SK-N-SH (cell line): ENCODE data around the gene ITIH5. TPM values are rescaled to one million over a fixed set of nuclear protein-coding genes. Genes with fewer than 3 reads are reported as not detected.

Experiments
- CTCF ChIA-PET: fragments of 300-600, 350-600 bp; formaldehyde crosslinking; extraction: SDS; loops from one replicate; lab custom pipeline; 2021; lab: Yijun Ruan, JAX
- POLR2A ChIA-PET: fragments of 350-600 bp; sonication (Branson Sonifier 250); formaldehyde crosslinking; extraction: SDS; loops from one replicate; lab custom pipeline; 2020; ENCODE audit warnings: antibody characterized with exemption, inconsistent platforms; lab: Yijun Ruan, JAX
- DNase-seq: peaks from one replicate; pipeline ENCODE4 v3.0.0; 2012
- H2AFZ ChIP-seq: fragments of 200-600 bp; sonication (generic); 2 replicates; pipeline ENCODE4 v1.8.1; 2016; ENCODE audit warnings: antibody characterized with exemption, mild to moderate bottlenecking, low read depth
- H3F3A ChIP-seq: fragments of 200-600 bp; sonication (generic); replicated peaks from 2 replicates; pipeline ENCODE3; 2016; ENCODE audit warnings: antibody characterized with exemption, mild to moderate bottlenecking; ENCODE audit not compliant: insufficient read depth
- H3K27ac ChIP-seq, 2 experiments: fragments of 200-500 bp in 1 of 2; fragments of 200-600 bp in 1 of 2; sonication (Bioruptor generic) in 1 of 2; sonication (generic), shearing (Covaris generic) in 1 of 2; 2 replicates each; pipeline versions ENCODE4 v1.5.1 to v1.6.1; 2014 to 2016; ENCODE audit warnings: low read depth in 2 of 2, inconsistent platforms in 1 of 2, low read length in 1 of 2, mild to moderate bottlenecking in 1 of 2, mixed read lengths in 1 of 2
- H3K27me3 ChIP-seq: fragments of 200-600 bp; sonication (generic), shearing (Covaris generic); 2 replicates; pipeline ENCODE4 v1.6.1; 2016; ENCODE audit warnings: mixed run types; ENCODE audit not compliant: insufficient read depth
- H3K36me3 ChIP-seq, 2 experiments: fragments of 200-500 bp in 1 of 2; fragments of 200-600 bp in 1 of 2; sonication (Bioruptor generic) in 1 of 2; sonication (generic) in 1 of 2; replicated peaks in 1 of 2; 2 replicates each; pipeline versions ENCODE3 to v1.5.1; 2014 to 2016; ENCODE audit warnings: low read length in 1 of 2, mild to moderate bottlenecking in 1 of 2; ENCODE audit not compliant: insufficient read depth in 2 of 2, control insufficient read depth in 1 of 2
- H3K4me1 ChIP-seq, 2 experiments: fragments of 200-500 bp in 1 of 2; fragments of 200-600 bp in 1 of 2; sonication (Bioruptor generic) in 1 of 2; sonication (generic), shearing (Covaris generic) in 1 of 2; 2 replicates each; pipeline versions ENCODE4 v1.5.1 to v1.6.1; 2014 to 2016; ENCODE audit warnings: low read depth in 1 of 2, low read length in 1 of 2, mixed run types in 1 of 2; ENCODE audit not compliant: insufficient read depth in 2 of 2, control insufficient read depth in 1 of 2
- H3K4me2 ChIP-seq: fragments of 200-600 bp; sonication (generic), shearing (Covaris generic); 2 replicates; pipeline ENCODE4 v1.6.1; 2017; ENCODE audit warnings: mixed run types
- H3K4me3 ChIP-seq, 2 experiments: fragments of 200-500 bp in 1 of 2; fragments of 200-600 bp in 1 of 2; sonication (Bioruptor generic) in 1 of 2; sonication (generic), shearing (Covaris generic) in 1 of 2; 2 replicates each; pipeline versions ENCODE4 v1.5.1 to v1.8.1; 2014 to 2016; ENCODE audit warnings: low read depth in 2 of 2, inconsistent platforms in 1 of 2, low read length in 1 of 2, mild to moderate bottlenecking in 1 of 2, mixed read lengths in 1 of 2, moderate library complexity in 1 of 2
- H3K79me2 ChIP-seq: fragments of 200-600 bp; sonication (generic); 2 replicates; pipeline ENCODE4 v1.8.1; 2017; ENCODE audit warnings: mild to moderate bottlenecking; ENCODE audit not compliant: insufficient read depth
- H3K9ac ChIP-seq: fragments of 200-600 bp; sonication (generic); 2 replicates; pipeline ENCODE4 v1.6.1; 2017; ENCODE audit warnings: mixed run types
- H3K9me2 ChIP-seq: fragments of 200-600 bp; sonication (generic); 2 replicates; pipeline ENCODE4 v1.6.1; 2017; ENCODE audit warnings: mixed run types
- H3K9me3 ChIP-seq: fragments of 200-600 bp; sonication (generic); 2 replicates; pipeline ENCODE4 v1.6.1; 2017; ENCODE audit warnings: mixed run types, mild to moderate bottlenecking, moderate library complexity
- H4K20me1 ChIP-seq: fragments of 200-600 bp; sonication (generic); 2 replicates; pipeline ENCODE4 v1.6.1; 2017; ENCODE audit warnings: mild to moderate bottlenecking, mixed run types; ENCODE audit not compliant: insufficient read depth
- CHD2 ChIP-seq: fragments of 150-350 bp; IDR thresholded peaks from 2 replicates; pipeline ENCODE4 v1.6.1; 2018; ENCODE audit warnings: low read length; ENCODE audit not compliant: partially characterized antibody
- EZH2phosphoT487 ChIP-seq: fragments of 200-600 bp; sonication (generic); IDR thresholded peaks from 2 replicates; pipeline ENCODE4 v1.6.1; 2017; ENCODE audit warnings: low read depth, mixed run types, mild to moderate bottlenecking, antibody characterized with exemption, moderate library complexity, borderline replicate concordance
- FOSL2 ChIP-seq: IDR thresholded peaks from 2 replicates; pipeline ENCODE4 v1.4.0; 2012; ENCODE audit warnings: low read depth, mild to moderate bottlenecking, moderate library complexity, borderline replicate concordance
- GABPA ChIP-seq: IDR thresholded peaks from 2 replicates; pipeline ENCODE4 v1.4.0; 2012; ENCODE audit warnings: low read depth, mild to moderate bottlenecking
- IRF3 ChIP-seq: fragments of 150-350 bp; IDR thresholded peaks from 2 replicates; pipeline ENCODE4 v1.6.1; 2016; ENCODE audit warnings: mild to moderate bottlenecking, low read depth, low read length
- JUND ChIP-seq: IDR thresholded peaks from 2 replicates; pipeline ENCODE4 v1.4.0; 2012
- MXI1 ChIP-seq: IDR thresholded peaks from 2 replicates; pipeline ENCODE4 v1.6.1; 2012; ENCODE audit warnings: mild to moderate bottlenecking, low read depth, low read length, improper control_type of control experiment
- RAD21 ChIP-seq: IDR thresholded peaks from 2 replicates; pipeline ENCODE4 v1.6.1; 2012; ENCODE audit warnings: mild to moderate bottlenecking, low read length
- REST ChIP-seq: IDR thresholded peaks from 2 replicates; pipeline ENCODE4 v1.6.1; 2012; ENCODE audit warnings: mild to moderate bottlenecking, low read depth, low read length, moderate library complexity
- RFX5 ChIP-seq: IDR thresholded peaks from 2 replicates; pipeline ENCODE4 v1.6.1; 2012; ENCODE audit warnings: mild to moderate bottlenecking, improper control_type of control experiment, low read length
- RXRA ChIP-seq: IDR thresholded peaks from 2 replicates; pipeline ENCODE4 v1.4.0; 2012; ENCODE audit warnings: low read depth, mild to moderate bottlenecking, borderline replicate concordance
- SIN3A ChIP-seq: IDR thresholded peaks from 2 replicates; pipeline ENCODE4 v1.6.1; 2012; ENCODE audit warnings: low read depth, mild to moderate bottlenecking, low read length, moderate library complexity, borderline replicate concordance
- TCF12 ChIP-seq: IDR thresholded peaks from 2 replicates; pipeline ENCODE4 v1.4.0; 2012
- YY1 ChIP-seq: IDR thresholded peaks from 2 replicates; pipeline ENCODE4 v1.4.0; 2012; ENCODE audit warnings: low read depth, mild to moderate bottlenecking
- ZBTB33 ChIP-seq: IDR thresholded peaks from 2 replicates; pipeline ENCODE4 v1.4.0; 2012; ENCODE audit warnings: low read depth, borderline replicate concordance
- WGBS: methylation state at CpG from one replicate; pipeline ENCODE4 v1.1.6; 2017; ENCODE audit warnings: low lambda C conversion rate; 5-methylcytosine and 5-hydroxymethylcytosine counted together
- polyA plus RNA-seq, 3 experiments: library from polyadenylated mRNA; depleted of rRNA; stranded (reverse); fragments of >200 nt; gene quantifications; 2 replicates each; pipeline ENCODE4 v1.2.3, GENCODE V29; 2012

ITIH5 gene
- polyA plus RNA-seq, 1 of the 3 experiments (the other 2 are of a cell fraction), result 0.07 TPM

GRCh38 chr10:7580520-7580919 is 86.2 kb downstream of the ITIH5 start:
- CTCF ChIA-PET, result interaction anchor here (0.9 kb wide), 1 partner anchor 55 kb away, joined by 3 read pairs; no protein-coding TSS in a partner anchor
- 60% methylated on average over 5 of the region's 5 CpGs for WGBS
- H3K4me3 ChIP-seq, result no peak overlapping the region
- H3K27ac ChIP-seq, result no peak overlapping the region
- no peaks in the 10 kb centered on the region for H3K79me2 ChIP-seq
- no peak overlapping the region for H2AFZ ChIP-seq
- H4K20me1 ChIP-seq, result no peaks in the 10 kb centered on the region
- H3K4me1 ChIP-seq, result no peaks in the 10 kb centered on the region; a peak in 1 of 4 replicates
- no peak overlapping the region for H3K9ac ChIP-seq
- POLR2A ChIA-PET, result no interaction called here
- no peaks in the 10 kb centered on the region for H3K36me3 ChIP-seq
- H3K27me3 ChIP-seq, result no peaks in the 10 kb centered on the region
- H3K4me2 ChIP-seq, result no peak overlapping the region
- H3K9me3 ChIP-seq, result no peaks in the 10 kb centered on the region
- DNase-seq, result no peak
- no peaks in the 10 kb centered on the region for H3F3A ChIP-seq
- H3K9me2 ChIP-seq, result no peaks in the 10 kb centered on the region
- no peak for TF ChIP-seq GABPA
- no peak for TF ChIP-seq REST
- no peak for TF ChIP-seq RFX5
- no peak for TF ChIP-seq IRF3
- no peak for TF ChIP-seq ZBTB33
- TF ChIP-seq JUND, result no peak
- TF ChIP-seq, all 33 proteins: peak for 0

- Histone ChIP-seq H2AFZ (no peak overlapping the region), H3K27me3 (no peaks in the 10 kb centered on the region), H3K27ac (no peak overlapping the region), H3K9me2 (no peaks in the 10 kb centered on the region), H3K4me3 (no peak overlapping the region), H3K9me3 (no peaks in the 10 kb centered on the region), H3F3A (no peaks in the 10 kb centered on the region), H3K9ac (no peak overlapping the region), H3K4me1 (no peaks in the 10 kb centered on the region; a peak in 1 of 4 replicates), H4K20me1 (no peaks in the 10 kb centered on the region), H3K4me2 (no peak overlapping the region), H3K36me3 (no peaks in the 10 kb centered on the region), H3K79me2 (no peaks in the 10 kb centered on the region)
- ChIA-PET POLR2A (no interaction called here), CTCF (no interaction called here)
- no peak for DNase-seq
- WGBS, result 81% methylated on average over 23 of the region's 25 CpGs
- TF ChIP-seq RXRA (no peak), MXI1 (no peak), FOSL2 (no peak), ZBTB33 (no peak), TCF12 (no peak), GABPA (no peak), EZH2phosphoT487 (no peak), YY1 (no peak), IRF3 (no peak), RAD21 (no peak), CHD2 (no peak), SIN3A (no peak), JUND (no peak)
Observed at GRCh38 chr10:7579681-7580080, 87.1 kb downstream of the ITIH5 start.
